Lower leg skin (tissue), 3 donors: Measurements from ENCODE around the gene KCNC1.

Experiments
- POLR2A ChIP-seq, 2 donors: fragments of 450-650 bp; IDR thresholded peaks; one replicate each; pipeline ENCODE4 v1.6.1; 2016 to 2017; ENCODE audit warnings: antibody characterized with exemption in 2 of 2, mild to moderate bottlenecking in 1 of 2, moderate library complexity in 1 of 2
- TF ChIP-seq, protein P1 (sequence below), 3 donors: fragments of 450-650 bp; IDR thresholded peaks; one replicate each; pipeline ENCODE4 v1.5.1; 2016; ENCODE audit warnings: antibody characterized with exemption in 3 of 3, mild to moderate bottlenecking in 3 of 3, moderate library complexity in 2 of 3

DNA sequence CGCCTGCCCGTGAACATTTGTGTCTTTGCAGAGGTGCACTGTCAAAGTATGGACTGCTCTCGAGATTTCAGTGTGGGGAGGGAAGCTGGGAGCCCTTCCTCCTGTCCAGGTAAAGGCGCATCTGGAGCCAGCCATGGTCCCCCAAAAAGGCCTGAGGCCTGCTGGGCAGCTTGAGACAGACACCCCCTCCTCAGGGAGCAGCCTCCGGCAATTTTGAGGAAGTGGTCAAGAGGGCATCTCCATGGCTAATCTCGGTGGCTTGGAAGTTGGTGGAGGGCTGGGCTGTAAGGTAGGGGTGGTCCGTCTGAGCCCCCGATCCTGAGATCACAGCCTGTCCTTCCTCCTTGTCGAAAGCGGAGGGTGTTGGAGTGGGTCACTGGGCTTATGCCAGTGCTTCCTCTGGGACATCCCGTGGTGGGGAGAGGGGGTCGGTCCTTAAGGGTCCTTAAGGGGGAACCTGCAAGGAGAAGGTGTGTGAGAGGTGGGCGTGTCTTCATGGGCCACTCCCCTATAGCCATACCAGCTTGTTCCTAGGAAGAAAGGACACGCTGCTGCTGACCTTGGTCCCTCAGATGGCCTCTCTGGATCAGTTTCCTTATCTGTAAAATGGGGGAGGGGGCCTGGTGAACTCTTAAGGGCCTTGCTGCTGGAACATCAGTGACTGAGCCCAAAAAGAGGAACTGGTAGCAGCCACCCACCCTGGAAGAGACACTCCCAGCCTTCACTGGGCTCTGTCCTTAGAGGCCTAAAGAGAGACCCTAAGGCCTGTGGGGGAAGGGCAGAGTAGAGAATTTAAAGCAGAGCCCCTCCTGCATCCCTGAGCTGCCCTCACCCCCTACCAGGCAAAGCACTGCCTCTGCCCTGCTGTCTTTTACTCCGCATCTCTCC lies 2.6 kb downstream of the KCNC1 start:
- TF ChIP-seq POLR2A (IDR thresholded peaks at IDR 0.05) = no peak
- TF ChIP-seq, protein P1, sequence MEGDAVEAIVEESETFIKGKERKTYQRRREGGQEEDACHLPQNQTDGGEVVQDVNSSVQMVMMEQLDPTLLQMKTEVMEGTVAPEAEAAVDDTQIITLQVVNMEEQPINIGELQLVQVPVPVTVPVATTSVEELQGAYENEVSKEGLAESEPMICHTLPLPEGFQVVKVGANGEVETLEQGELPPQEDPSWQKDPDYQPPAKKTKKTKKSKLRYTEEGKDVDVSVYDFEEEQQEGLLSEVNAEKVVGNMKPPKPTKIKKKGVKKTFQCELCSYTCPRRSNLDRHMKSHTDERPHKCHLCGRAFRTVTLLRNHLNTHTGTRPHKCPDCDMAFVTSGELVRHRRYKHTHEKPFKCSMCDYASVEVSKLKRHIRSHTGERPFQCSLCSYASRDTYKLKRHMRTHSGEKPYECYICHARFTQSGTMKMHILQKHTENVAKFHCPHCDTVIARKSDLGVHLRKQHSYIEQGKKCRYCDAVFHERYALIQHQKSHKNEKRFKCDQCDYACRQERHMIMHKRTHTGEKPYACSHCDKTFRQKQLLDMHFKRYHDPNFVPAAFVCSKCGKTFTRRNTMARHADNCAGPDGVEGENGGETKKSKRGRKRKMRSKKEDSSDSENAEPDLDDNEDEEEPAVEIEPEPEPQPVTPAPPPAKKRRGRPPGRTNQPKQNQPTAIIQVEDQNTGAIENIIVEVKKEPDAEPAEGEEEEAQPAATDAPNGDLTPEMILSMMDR (IDR thresholded peaks at IDR 0.05) = no peak
